LoVo (cell line): ENCODE data around the gene ERC2.

Source experiments
- DNase-seq: peaks from one replicate; pipeline ENCODE4 v3.0.0-alpha.2; 2016; ENCODE audit warnings: low spot score

ERC2 gene

DNA sequence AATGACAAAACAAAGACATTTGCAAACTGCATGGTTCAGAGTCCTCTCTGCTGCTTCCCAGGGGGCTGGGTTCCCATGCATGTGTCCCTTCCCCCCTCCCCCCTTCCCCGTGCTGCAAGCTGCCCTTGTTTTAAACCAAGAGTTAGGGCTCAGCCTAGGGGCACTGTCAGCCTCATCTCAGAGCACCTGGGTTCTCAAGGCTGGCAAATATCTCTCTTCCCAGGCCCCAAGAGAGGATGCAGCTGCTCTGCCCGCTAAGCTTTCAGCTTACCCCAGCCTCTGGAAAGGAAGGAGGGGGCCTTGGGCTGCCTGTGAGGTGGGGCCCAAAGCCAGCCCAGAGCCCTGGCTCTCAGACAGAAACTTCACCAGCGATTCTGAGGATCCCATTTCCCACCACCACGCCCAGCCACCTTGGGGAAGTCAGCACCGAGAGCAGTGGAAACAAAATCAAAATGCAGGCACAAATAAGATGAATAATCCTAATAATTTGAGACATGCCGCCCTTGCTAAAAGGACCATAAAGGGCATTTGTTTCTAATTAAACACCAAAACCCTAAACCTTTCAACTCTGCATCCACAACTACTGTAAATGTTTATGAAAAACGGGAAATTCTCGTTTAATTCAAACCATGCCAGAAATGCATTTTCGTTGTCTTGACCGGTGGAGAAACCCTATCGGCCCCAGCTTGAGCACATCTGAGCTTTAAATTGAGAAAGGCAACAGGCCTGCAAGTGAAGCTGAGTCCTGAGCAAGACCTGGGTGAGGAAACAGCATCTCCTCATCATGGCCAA is 913.4 kb downstream of the ERC2 start:
- no peak for DNase-seq

- no peak for DNase-seq
These were observed 916.6 kb downstream of the ERC2 start for GRCh38 chr3:55551644-55552043.

- DNase-seq: no peak
These were observed 919.1 kb downstream of the ERC2 start for GRCh38 chr3:55549177-55549576.

- DNase-seq: no peak
These were observed 921.2 kb downstream of the ERC2 start for GRCh38 chr3:55546866-55547669.

- DNase-seq: no peak
These were observed 922.3 kb downstream of the ERC2 start for GRCh38 chr3:55545995-55546394.

- DNase-seq: no peak
These were observed 924.0 kb downstream of the ERC2 start for GRCh38 chr3:55544219-55544618.

DNA sequence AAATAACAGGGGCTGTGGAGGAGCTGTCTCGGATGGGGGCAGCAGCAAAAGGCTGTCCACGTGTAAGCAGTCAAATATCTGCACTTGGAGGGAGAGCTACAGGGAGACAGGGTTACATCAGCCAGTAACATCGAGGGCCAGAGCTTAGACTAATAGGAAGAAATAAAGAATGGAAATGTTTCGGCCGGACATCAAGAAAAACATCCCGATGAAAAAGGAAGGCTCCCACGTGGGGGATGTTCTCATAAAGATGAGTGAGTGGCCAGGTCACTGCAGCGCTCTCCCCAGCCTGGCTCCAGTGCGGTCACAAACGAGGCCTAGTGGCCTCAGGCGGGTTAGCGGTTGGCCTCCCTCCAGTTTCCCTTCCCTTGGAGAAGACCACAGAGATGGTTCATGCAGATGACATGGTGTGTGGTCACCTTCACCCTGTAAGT is 925.1 kb downstream of the ERC2 start:
- DNase-seq: no peak

- no peak for DNase-seq
These were observed 926.8 kb downstream of the ERC2 start for GRCh38 chr3:55541456-55541855.

GRCh38 chr3:55541016-55541415 is 927.3 kb downstream of the ERC2 start:
- no peak for DNase-seq

DNA sequence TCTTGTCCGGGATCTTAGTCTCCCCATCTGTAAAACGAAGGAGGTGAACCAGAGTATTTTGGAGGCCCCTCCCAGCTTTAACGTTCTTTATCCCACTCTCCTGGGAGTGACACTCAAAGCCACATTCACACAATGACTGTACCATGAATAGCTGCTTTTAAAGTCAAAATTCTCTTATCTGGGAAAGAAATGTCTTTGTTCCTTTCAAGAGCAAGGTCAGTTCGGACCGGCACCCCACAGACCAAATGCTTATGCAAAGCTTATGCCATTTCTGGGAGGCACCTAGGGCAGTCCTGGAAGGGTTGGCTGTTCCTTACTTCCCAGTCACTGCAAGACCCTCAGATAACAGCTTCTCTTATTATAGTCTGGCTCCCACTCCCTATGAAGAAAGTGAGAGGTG is 927.7 kb downstream of the ERC2 start:
- no peak for DNase-seq

GRCh38 chr3:55538158-55538557 is 930.1 kb downstream of the ERC2 start:
- no peak for DNase-seq

DNA sequence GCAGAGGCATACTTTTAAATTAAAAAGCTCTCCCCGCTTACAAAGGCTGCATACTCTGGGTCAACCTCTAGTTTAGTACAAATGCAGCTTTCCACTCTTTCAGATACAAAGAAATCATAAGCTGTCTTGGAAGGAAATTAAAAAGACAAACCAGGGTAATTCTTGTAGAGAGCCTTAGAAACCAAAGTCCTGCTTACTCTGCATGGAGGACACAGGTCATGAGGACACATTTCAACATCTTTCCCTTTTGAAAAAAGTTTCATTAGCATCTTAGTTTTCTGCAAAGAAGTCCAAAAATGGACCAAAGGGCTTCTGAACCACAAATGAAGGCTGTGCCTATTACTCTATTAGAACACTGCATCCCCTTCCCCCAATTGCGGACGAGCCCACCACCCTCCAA is 930.7 kb downstream of the ERC2 start:
- DNase-seq: no peak

GRCh38 chr3:55537129-55537528 is 931.1 kb downstream of the ERC2 start:
- no peak for DNase-seq

- DNase-seq: peak; percentile 14
These were observed 933.4 kb downstream of the ERC2 start for GRCh38 chr3:55534876-55535275.

DNA sequence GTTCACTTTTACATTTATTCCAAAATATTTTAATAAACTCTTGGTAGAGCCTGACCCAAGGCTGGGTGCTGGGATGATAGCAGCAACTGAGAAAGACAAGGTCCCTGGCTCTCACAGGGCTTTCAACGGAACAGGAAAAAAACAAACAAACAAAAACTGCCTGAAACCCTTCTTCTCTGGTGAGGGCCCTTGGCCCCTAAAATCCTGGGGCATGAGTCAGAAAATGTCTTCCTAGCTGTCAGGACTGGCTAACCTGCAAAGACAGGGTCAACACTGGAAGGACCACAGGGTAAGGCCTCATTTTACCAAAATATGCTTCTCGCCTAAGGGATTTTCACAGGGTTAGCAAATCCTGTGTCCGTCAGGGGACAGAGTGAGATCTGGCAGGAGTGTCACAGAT is 935.5 kb downstream of the ERC2 start:
- no peak for DNase-seq

- no peak for DNase-seq
These were observed 936.9 kb downstream of the ERC2 start for GRCh38 chr3:55531321-55531720.

- DNase-seq: no peak
These were observed 940.9 kb downstream of the ERC2 start for GRCh38 chr3:55527361-55527760.

- DNase-seq: no peak
These were observed 941.8 kb downstream of the ERC2 start for GRCh38 chr3:55526332-55527030.

GRCh38 chr3:55525436-55525835 is 942.8 kb downstream of the ERC2 start:
- no peak for DNase-seq

DNA sequence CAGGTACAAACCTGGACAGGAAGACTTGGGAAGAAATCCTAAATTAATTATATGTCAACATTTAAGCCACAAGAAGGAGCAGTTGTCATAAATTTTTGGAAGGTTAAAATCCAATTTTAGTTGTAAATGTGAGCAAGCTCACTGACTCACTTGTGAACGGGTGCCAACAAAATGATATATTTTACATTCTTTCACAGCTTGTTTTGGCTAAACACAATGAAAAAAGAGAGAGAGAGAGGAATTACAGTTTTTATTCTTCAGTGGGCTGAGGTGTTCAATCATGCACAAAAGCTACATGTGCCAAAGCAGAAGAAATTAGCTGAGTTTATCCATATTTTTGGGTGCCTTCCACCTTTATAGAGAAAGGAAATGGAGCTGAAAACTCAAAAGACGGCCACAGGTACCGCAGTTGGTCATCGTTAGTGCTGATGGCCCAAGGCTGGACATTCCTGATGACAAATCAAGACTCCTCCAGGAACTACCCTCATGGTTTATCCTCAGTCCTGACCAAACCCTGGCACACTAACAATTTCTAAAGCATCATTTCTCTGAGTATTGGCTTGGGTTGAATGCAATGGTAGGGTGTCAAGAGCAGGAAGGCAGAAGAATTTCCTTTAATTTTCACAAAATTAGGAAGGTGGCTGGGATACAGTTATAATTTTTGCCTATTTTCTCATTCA is 943.6 kb downstream of the ERC2 start:
- DNase-seq: no peak

DNA sequence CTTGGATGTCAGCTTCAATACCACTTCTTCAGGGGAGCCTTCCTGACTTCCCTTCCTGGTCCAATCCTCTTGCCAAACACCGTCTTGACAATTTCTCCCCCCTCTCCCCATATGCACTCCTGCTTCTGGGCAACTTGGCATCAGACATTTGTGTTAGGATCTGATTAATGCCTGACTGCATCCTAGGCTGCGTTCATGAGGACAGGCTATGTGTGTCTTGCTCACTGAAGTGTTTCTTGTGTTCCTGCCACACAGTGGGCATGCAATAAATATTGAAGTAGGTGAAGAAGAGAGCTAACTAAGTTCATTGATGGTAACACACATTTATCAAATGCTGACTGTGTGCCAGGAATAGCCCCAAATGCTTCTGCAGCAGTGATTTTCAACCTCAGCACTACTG is 944.8 kb downstream of the ERC2 start:
- DNase-seq: no peak

DNA sequence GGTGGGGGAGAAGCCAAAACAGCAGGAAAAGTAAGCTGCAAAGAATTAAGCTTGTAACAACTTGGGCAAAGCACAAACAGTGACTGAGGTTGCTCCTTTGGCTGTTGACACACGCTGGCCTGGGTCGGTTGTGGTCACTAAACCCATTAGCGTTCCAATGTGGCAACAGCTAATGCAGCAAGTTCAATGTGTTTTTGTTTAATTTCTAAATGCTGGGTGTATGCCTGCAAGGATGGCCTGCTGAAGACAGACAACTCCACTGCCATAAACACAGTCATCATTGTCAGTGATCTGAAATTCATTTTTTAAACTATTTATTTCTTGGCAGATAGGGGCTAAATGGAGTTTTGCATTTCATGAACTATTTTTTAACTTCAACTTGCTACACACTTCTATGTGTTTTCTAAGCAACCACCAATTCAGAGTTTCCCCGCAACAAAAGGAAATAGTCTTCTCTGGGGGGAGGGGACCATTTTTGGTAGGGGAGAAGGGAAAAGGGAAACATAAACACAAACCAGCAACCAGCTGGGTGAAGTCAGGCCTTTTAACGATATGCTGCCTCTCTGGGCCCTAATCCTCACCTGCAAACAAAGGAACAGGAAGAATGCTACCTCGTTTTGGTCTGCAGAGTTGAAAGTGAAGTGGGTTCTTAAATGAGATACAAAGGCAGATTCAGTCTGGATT is 946.4 kb downstream of the ERC2 start:
- no peak for DNase-seq
